GM12878 (cell line): ENCODE data around the gene KIRREL2. TPM values are rescaled to one million over a fixed set of nuclear protein-coding genes. Genes with fewer than 3 reads are reported as not detected.
A peak's percentile ranks its signal among the peaks of the same experiment; 100 is the strongest.

Experiments
- CHD2 ChIP-seq: IDR thresholded peaks from 2 replicates; pipeline ENCODE4 v1.6.1; 2011; ENCODE audit warnings: low read depth, low read length, improper control_type of control experiment, borderline replicate concordance
- DPF2 ChIP-seq: fragments of 450-650 bp; IDR thresholded peaks from 2 replicates; pipeline ENCODE4 v1.6.1; 2017; ENCODE audit warnings: mild to moderate bottlenecking
- GATAD2B ChIP-seq: fragments of 450-650 bp; conservative IDR thresholded peaks from 2 replicates; pipeline ENCODE4 v1.6.1; 2017; ENCODE audit warnings: low read depth, mild to moderate bottlenecking, moderate library complexity
- MEF2A ChIP-seq: IDR thresholded peaks from 2 replicates; pipeline ENCODE4 v1.6.1; 2011; ENCODE audit warnings: low read depth, mild to moderate bottlenecking, low read length, moderate library complexity; ENCODE audit not compliant: insufficient read depth
- NR2C2 ChIP-seq: IDR thresholded peaks from 2 replicates; pipeline ENCODE4 v1.6.1; 2011; ENCODE audit warnings: borderline replicate concordance, low read depth; ENCODE audit not compliant: control insufficient read depth, insufficient read length
- RELA ChIP-seq: fragments of 450-650 bp; IDR thresholded peaks from 2 replicates; pipeline ENCODE4 v1.8.0; 2014; ENCODE audit warnings: borderline replicate concordance; ENCODE audit not compliant: partially characterized antibody
- RELB ChIP-seq: fragments of 450-650 bp; IDR thresholded peaks from 2 replicates; pipeline ENCODE4 v1.6.1; 2017; ENCODE audit warnings: low read depth, mild to moderate bottlenecking, moderate library complexity
- RUNX3 ChIP-seq: IDR thresholded peaks from 2 replicates; pipeline ENCODE4 v1.6.1; 2012; ENCODE audit warnings: low read length, inconsistent platforms
- SKIL ChIP-seq: fragments of 450-650 bp; IDR thresholded peaks from 2 replicates; pipeline ENCODE4 v1.6.1; 2017; ENCODE audit warnings: mild to moderate bottlenecking, low read depth, inconsistent platforms; ENCODE audit not compliant: poor library complexity, severe bottlenecking
- TARDBP ChIP-seq: IDR thresholded peaks from 2 replicates; pipeline ENCODE4 v1.6.1; 2016; ENCODE audit warnings: borderline replicate concordance
- ZBTB40 ChIP-seq: fragments of 450-650 bp; IDR thresholded peaks from 2 replicates; pipeline ENCODE4 v1.6.1; 2016; ENCODE audit warnings: mild to moderate bottlenecking, moderate library complexity, borderline replicate concordance
- polyA plus RNA-seq, 11 experiments: library from polyadenylated mRNA; depleted of rRNA in 4 of 11; unstranded in 6 of 11; stranded (reverse) in 5 of 11; fragments of >200 nt; fragmentation: Nextera tagmentation in 4 of 11; fragmentation: Illumina TruSeq in 1 of 11; extraction: Ambion mirVana in 4 of 11; extraction: Trizol in 1 of 11; gene quantifications; 1 replicate in 1 of 11; 2 replicates in 10 of 11; pipeline versions ENCODE4 v1.2.1 to v1.2.3, GENCODE V29; 2011 to 2016; ENCODE audit warnings: inconsistent platforms in 2 of 11, missing spikeins in 2 of 11, low read depth in 1 of 11
- total RNA-seq, 4 experiments: library from RNA; depleted of rRNA in 3 of 4; stranded (reverse); fragments of >200 nt in 3 of 4; fragmentation: Illumina TruSeq in 1 of 4; extraction: Trizol in 1 of 4; gene quantifications; 2 replicates each; pipeline versions ENCODE4 v1.2.1 to v1.2.3, GENCODE V29; 2013 to 2021
- TF ChIP-seq, protein P1 (sequence below): fragments of 450-650 bp; IDR thresholded peaks from 2 replicates; pipeline ENCODE4 v1.6.1; 2017; ENCODE audit warnings: mild to moderate bottlenecking, moderate library complexity

Gene KIRREL2
- total and polyA plus RNA-seq, 10 of the 15 experiments (the other 5 are each of a cell fraction or from before 2014, with no cell fraction given) = 0.03 to 0.06 TPM; not detected in 8

DNA sequence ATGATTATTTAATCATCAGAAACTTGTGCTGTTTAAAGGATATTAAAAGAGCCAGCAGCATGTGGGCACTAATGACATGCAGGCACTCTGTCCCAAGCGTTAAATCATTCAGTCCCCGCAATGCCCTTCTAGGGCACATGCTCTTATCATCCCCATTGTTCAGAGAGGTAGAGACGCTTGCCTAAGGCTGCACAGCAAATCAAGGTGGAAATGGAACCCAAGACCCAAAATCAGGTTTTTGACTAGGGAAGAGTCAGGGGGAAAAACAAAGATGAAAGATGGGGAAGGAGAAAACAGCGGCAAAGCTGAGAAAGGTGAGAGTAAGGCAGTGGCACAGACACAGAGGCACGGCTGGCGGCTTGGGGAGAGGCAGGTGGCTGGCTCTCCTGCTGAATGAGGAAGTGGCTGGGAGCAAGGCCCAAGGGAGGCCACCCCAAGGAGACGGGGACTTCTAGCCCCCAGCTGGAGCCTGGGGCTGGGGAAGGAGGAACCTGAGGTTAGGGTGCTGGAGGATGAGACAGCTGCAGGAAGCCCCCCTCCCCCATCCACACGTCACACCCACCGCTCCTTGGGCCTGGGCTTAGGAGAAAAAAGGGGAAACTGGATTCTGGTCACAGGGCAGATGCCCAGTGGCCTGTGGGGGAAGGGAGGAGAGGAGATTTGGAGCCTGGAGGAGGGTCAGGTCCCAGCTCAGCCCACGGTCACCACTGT is 52.4 kb downstream of the KIRREL2 start (continued):
- TF ChIP-seq NR2C2 = no peak
- 0 out of 2 replicates have a peak, but pooled peaks have one; percentile 36 for TF ChIP-seq TARDBP
- TF ChIP-seq, protein P1, sequence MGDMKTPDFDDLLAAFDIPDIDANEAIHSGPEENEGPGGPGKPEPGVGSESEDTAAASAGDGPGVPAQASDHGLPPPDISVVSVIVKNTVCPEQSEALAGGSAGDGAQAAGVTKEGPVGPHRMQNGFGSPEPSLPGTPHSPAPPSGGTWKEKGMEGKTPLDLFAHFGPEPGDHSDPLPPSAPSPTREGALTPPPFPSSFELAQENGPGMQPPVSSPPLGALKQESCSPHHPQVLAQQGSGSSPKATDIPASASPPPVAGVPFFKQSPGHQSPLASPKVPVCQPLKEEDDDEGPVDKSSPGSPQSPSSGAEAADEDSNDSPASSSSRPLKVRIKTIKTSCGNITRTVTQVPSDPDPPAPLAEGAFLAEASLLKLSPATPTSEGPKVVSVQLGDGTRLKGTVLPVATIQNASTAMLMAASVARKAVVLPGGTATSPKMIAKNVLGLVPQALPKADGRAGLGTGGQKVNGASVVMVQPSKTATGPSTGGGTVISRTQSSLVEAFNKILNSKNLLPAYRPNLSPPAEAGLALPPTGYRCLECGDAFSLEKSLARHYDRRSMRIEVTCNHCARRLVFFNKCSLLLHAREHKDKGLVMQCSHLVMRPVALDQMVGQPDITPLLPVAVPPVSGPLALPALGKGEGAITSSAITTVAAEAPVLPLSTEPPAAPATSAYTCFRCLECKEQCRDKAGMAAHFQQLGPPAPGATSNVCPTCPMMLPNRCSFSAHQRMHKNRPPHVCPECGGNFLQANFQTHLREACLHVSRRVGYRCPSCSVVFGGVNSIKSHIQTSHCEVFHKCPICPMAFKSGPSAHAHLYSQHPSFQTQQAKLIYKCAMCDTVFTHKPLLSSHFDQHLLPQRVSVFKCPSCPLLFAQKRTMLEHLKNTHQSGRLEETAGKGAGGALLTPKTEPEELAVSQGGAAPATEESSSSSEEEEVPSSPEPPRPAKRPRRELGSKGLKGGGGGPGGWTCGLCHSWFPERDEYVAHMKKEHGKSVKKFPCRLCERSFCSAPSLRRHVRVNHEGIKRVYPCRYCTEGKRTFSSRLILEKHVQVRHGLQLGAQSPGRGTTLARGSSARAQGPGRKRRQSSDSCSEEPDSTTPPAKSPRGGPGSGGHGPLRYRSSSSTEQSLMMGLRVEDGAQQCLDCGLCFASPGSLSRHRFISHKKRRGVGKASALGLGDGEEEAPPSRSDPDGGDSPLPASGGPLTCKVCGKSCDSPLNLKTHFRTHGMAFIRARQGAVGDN = peak; percentile 65
- no peak for TF ChIP-seq ZBTB40
- peak; percentile 41 for TF ChIP-seq RELA
- TF ChIP-seq SKIL = no peak
- TF ChIP-seq RUNX3 = peak; percentile 81
- peak; percentile 95 for TF ChIP-seq RELB
- peak; percentile 89 for TF ChIP-seq CHD2
- peak; percentile 93 for TF ChIP-seq GATAD2B
- TF ChIP-seq DPF2 = peak; percentile 96
- TF ChIP-seq MEF2A = 0 out of 2 replicates have a peak, but pooled peaks have one; percentile 52
